GM19455 (cell line): Measurements from ENCODE around the gene PDCD1.

Source experiments
- ATAC-seq: cut with Tn5 transposase; IDR thresholded peaks from one replicate; pipeline ENCODE4 v1.9.1; 2021; ENCODE audit not compliant: unreplicated experiment

PDCD1 gene

DNA sequence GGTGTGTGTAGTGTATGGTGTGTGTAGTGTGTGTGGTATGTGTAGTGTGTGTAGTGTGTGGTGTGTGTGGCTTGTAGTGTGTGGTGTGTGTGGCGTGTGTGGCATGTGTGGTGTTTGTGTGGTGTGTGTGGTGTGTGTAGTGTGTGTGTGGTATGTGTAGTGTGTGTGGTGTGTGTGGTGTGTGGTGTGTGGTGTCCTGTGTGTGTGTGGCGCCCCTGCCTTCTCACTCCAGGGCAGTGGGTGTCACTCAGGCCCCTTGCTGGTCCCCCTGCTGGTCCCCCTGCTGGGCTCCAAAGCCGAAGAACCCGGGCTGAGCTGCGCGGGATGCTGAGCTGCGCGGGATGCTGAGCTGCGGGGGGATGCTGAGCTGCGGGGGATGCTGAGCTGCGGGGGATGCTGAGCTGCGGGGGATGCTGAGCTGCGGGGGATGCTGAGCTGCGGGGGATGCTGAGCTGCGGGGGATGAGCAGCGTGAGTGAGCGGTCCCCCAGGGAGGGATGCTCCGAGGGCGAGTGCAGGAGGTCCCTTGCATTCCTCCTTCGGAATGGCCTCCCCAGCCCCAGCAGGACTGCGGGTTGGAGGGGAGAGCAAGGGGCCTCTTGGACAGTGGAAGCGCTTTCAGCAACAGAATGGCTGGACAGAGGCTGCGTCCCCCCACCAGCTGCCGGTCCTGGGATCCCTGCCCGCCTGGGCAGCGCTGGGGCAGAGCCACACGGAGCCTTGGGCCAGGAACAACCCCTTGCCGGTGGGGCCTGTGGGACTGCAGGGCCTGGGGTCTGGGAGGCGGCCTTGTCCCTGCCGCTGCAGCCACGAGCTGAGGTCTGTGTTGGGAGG lies 7.5 kb upstream of the PDCD1 start:
- ATAC-seq, result no peak

DNA sequence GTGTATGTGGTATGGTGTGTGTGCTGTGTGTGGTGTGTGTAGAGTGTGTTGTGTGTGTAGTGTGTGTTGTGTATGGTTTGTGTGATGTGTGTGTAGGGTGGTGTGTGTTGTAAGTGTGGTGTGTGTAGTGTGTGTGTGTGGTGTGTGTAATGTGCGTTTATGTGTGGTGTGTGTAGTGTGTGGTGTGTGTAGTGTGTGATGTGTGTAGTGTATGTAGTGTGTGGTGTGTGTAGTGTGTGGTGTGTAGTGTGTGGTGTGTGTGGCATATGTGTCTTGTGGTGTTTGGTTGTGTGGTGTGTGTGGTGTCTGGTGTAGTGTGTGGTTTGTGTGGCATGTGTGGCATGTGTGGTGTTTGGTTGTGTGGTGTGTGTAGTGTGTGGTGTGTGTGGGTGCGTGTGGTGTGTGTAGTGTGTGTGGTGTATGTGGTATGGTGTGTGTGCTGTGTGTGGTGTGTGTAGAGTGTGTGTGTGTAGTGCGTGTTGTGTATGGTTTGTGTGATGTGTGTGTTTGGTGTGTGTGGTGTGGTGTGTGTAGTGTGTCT lies 6.8 kb upstream of the PDCD1 start:
- no peak for ATAC-seq

DNA sequence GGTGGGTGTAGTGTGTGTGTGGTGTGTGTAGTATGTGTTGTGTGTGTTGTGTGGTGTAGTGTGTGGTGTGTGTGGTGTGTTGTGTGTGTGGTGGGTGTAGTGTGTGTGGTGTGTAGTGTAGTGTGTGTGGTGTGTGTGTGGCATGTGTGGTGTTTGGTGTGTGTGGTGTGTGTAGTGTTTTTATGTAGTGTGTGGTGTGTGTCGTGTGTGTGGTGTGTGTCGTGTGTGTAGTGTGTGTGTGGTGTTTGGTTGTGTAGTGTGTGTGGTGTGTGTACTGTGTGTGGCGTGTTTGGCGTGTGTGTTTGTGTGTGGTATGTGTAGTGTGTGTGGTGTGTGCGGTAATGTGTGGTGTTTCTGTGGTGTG lies 6.1 kb upstream of the PDCD1 start:
- no peak for ATAC-seq

DNA sequence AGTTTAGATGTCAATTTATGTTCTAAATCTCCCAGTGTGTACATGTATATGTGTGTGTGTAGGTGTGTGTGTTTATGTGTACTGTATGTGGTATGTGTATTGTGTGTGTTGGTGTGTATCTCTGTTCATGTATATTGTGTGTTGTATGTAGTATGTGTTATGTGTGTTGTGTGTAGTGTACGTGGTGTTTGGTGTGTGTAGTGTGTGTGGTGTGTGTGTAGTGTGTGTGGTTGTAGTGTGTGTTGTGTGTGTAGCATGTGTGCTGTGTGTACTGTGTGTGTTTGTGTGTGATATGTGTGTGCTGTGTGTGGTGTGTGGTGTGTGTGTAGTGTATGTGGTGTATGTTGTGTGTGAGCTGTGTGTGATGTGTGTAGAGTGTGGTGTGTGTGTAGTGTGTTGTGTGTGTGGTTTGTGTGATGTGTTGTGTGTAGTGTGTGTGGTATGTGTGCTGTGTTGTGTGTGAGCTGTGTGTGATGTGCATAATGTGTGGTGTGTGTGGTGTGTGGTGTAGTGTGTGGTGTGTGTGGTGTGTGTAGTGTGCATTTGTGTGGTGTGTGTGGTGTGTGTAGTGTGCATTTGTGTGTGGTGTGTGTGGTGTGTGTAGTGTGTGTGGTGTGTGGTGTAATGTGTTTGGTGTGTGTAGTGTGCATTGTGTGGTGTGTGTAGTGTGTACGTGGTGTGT lies 5.6 kb upstream of the PDCD1 start:
- ATAC-seq, result no peak

GRCh38 chr2:241863536-241863954 lies 4.9 kb upstream of the PDCD1 start:
- no peak for ATAC-seq

GRCh38 chr2:241862775-241863535 lies 4.3 kb upstream of the PDCD1 start:
- ATAC-seq, result no peak

- ATAC-seq, result no peak
Measured at GRCh38 chr2:241862093-241862492, 3.4 kb upstream of the PDCD1 start.

DNA sequence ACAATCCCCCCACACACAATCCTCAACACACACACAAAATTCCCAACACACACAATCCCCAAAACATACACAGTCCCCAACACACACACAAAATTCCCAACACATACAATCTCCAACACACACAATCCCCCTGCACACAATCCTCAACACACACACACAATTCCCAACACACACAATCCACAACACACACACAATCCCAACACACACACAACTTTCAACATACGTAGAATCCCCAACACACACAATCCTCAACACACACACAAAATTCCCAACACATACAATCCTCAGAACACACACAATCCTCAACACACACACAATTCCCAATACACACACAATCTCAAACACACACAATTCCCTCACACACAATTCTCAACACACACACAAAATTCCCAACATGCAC lies 2.6 kb upstream of the PDCD1 start:
- ATAC-seq, result no peak

- ATAC-seq, result peak; percentile 1
Measured at GRCh38 chr2:241860184-241861078, 1.7 kb upstream of the PDCD1 start.

GRCh38 chr2:241859436-241860183 lies 916 bp upstream of the PDCD1 start:
- ATAC-seq, result peak; percentile 40

DNA sequence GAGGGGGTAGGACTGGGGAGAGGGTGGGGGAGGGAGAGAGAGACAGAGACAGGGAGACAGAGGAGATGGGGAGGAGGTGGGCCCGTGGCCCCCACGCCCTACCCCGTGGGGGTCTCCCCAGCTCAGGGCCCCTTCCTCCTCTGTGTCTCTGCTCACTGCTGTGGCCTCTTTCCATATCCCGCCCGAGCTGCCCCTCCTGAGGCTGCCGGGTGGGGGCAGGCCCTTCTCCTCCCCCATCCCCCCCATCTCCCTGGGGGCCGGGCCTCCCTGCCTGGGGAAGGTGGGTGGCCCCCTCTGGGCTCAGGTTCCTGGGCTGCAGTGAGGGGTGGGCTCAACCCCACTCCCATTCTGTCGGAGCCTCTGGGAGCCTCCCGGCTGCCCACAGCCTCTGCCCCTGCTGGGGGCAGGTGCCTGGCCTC lies 332 bp upstream of the PDCD1 start:
- peak; percentile 20 for ATAC-seq

DNA sequence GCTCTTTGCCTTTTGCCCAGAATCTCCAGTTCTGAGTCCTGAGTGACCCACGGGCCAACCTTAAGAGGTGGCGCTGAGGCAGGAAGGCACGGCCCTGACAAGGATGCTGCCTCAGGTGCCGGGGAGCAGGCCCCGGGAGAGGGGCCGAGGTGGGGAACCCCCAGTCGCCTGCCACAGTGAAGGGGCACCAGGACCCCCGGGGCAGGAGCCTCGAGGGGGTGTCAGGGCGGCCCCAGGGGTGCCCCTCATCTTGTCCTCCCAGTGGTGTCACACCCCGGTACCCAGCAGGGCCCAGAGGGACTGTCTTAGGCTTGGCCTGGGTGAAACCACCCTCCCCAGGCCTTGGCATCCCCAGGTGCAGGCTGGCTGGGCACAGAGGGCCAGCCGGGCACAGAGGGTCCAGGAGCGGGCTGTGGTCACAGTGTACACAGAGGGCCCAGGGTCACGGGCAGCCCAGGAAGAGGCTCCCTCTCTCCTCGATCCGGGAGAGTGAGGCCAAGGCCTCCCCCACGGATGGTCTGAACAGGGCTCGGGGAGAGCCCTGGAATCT lies 1.0 kb downstream of the PDCD1 start:
- no peak for ATAC-seq

- ATAC-seq, result no peak
Measured at GRCh38 chr2:241857041-241857541, 1.6 kb downstream of the PDCD1 start.

- no peak for ATAC-seq
Measured at GRCh38 chr2:241855888-241856422, 2.7 kb downstream of the PDCD1 start.

GRCh38 chr2:241855245-241855887 lies 3.3 kb downstream of the PDCD1 start:
- ATAC-seq, result no peak

- no peak for ATAC-seq
Measured at GRCh38 chr2:241854342-241855244, 4.1 kb downstream of the PDCD1 start.

DNA sequence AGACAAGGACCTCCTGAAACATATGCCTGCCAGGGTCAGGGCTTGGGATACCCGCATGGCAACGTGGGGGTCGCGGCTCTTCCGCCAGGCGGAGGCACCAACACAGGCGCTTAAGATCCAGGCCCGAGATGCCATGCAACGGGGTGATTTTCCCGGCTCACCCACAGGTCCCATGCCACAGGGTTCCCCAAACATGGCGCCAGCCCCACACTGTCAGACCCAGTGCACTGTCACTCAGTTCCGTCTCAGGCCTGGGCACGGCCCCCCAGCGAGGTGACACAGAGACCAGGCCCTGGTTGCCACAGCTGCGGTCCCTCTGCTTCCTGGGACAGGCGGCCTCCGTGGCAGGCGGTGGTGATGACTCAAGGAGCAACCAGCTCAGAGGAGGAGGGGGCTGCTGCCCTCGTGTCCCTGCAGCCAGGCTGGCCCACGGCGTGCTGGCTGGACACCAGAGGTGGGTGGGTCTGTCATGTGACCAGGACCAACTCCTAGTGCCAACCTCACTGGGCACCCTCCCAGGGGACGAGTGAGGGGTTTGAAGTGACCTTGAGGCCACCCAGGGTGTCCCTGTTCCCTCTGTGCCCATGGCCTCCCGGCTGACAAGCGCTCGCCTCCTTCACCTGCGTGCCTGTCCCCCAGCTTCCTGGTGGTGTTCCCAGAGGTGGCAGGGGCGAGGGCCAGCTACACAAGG lies 4.9 kb downstream of the PDCD1 start:
- no peak for ATAC-seq
